GM12892 (cell line): ENCODE measurements around the gene RBM6.

Experiments
- POLR2A ChIP-seq: IDR thresholded peaks from 2 replicates; pipeline ENCODE4 v1.6.1; 2011; ENCODE audit warnings: low read depth, low read length, control low read depth
- POLR2AphosphoS5 ChIP-seq: IDR thresholded peaks from 2 replicates; pipeline ENCODE4 v1.6.1; 2011; ENCODE audit warnings: low read depth, low read length, control low read depth

DNA sequence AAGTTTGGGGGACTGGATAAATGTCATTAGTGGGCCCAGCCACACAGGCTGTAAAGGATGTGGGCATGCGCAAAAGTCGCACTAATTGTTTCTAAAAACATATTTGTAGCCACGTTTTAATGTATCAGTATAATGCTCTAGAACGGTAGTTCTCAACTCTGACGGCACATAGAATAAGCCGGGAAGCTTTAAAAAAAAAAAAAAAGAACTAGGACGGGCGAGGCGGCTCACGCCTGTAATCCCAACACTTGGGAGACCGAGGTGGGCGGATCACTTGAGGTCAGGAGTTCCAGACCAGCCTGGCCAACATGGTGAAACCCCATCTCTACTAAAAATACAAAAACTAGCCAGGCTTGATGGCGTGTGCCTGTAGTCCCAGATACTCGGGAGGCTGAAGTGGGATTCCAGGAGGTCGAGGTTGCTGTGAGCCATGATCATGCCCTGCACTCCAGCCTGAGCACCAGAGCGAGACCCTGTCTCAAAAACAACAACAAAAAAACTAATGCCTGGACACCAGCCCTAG is 9.7 kb upstream of the RBM6 start:
- TF ChIP-seq POLR2A (no peak), POLR2AphosphoS5 (no peak)
